Measurements from ENCODE around the gene CATSPER3.
A peak's percentile ranks its signal among the peaks of the same experiment; 100 is the strongest.

CATSPER3 gene

GRCh38 chr5:134948911-134949310, 18.8 kb upstream of the CATSPER3 start:
- Histone ChIP-seq H3K4me1 (ENCODE audit: control insufficient read depth, insufficient read depth, low read length) (no peaks in the 10 kb centered on the region), H3K27me3 (ENCODE audit: control insufficient read depth, insufficient read depth, low read length) (no peaks in the 10 kb centered on the region), H3K9ac (ENCODE audit: low read depth, low read length) (no peak overlapping the region), H3K4me3 (ENCODE audit: low read depth, low read length) (no peak overlapping the region), H3K9me3 (ENCODE audit: control insufficient read depth, insufficient read depth, low read length) (no peaks in the 10 kb centered on the region), H3K36me3 (ENCODE audit: control insufficient read depth, insufficient read depth, low read length) (no peaks in the 10 kb centered on the region)

- Histone ChIP-seq H3K27me3 (ENCODE audit: control insufficient read depth, insufficient read depth, low read length) (no peaks in the 10 kb centered on the region), H3K9me3 (ENCODE audit: control insufficient read depth, insufficient read depth, low read length) (no peaks in the 10 kb centered on the region), H3K36me3 (ENCODE audit: control insufficient read depth, insufficient read depth, low read length) (no peaks in the 10 kb centered on the region), H3K4me3 (ENCODE audit: low read depth, low read length) (no peak overlapping the region), H3K4me1 (ENCODE audit: control insufficient read depth, insufficient read depth, low read length) (no peaks in the 10 kb centered on the region), H3K9ac (ENCODE audit: low read depth, low read length) (no peak overlapping the region)
Measured at GRCh38 chr5:134949316-134949715, 18.4 kb upstream of the CATSPER3 start.

GRCh38 chr5:134957920-134958608, 9.6 kb upstream of the CATSPER3 start:
- H3K4me1 ChIP-seq (ENCODE audit: control insufficient read depth, insufficient read depth, low read length): peaks cover 13% of the 10 kb centered on the region
- no peaks in the 10 kb centered on the region for H3K9me3 ChIP-seq (ENCODE audit: control insufficient read depth, insufficient read depth, low read length)
- H3K36me3 ChIP-seq (ENCODE audit: control insufficient read depth, insufficient read depth, low read length): no peaks in the 10 kb centered on the region
- no peaks in the 10 kb centered on the region for H3K27me3 ChIP-seq (ENCODE audit: control insufficient read depth, insufficient read depth, low read length)
- H3K4me3 ChIP-seq (ENCODE audit: low read depth, low read length): no peak overlapping the region
- H3K9ac ChIP-seq (ENCODE audit: low read depth, low read length): peak overlapping the region; percentile 26

- Histone ChIP-seq H3K27me3 (ENCODE audit: control insufficient read depth, insufficient read depth, low read length) (no peaks in the 10 kb centered on the region), H3K9ac (ENCODE audit: low read depth, low read length) (no peak overlapping the region), H3K4me3 (ENCODE audit: low read depth, low read length) (no peak overlapping the region), H3K4me1 (ENCODE audit: control insufficient read depth, insufficient read depth, low read length) (peaks cover 13% of the 10 kb centered on the region), H3K36me3 (ENCODE audit: control insufficient read depth, insufficient read depth, low read length) (no peaks in the 10 kb centered on the region), H3K9me3 (ENCODE audit: control insufficient read depth, insufficient read depth, low read length) (no peaks in the 10 kb centered on the region)
Measured at GRCh38 chr5:134958755-134959154, 9.0 kb upstream of the CATSPER3 start.

- Histone ChIP-seq H3K36me3 (ENCODE audit: control insufficient read depth, insufficient read depth, low read length) (no peaks in the 10 kb centered on the region), H3K4me3 (ENCODE audit: low read depth, low read length) (no peak overlapping the region), H3K9ac (ENCODE audit: low read depth, low read length) (no peak overlapping the region), H3K9me3 (ENCODE audit: control insufficient read depth, insufficient read depth, low read length) (no peaks in the 10 kb centered on the region), H3K27me3 (ENCODE audit: control insufficient read depth, insufficient read depth, low read length) (no peaks in the 10 kb centered on the region), H3K4me1 (ENCODE audit: control insufficient read depth, insufficient read depth, low read length) (peaks cover 7% of the 10 kb centered on the region)
Measured at GRCh38 chr5:134963098-134963497, 4.6 kb upstream of the CATSPER3 start.

- Histone ChIP-seq H3K9me3 (ENCODE audit: control insufficient read depth, insufficient read depth, low read length) (no peaks in the 10 kb centered on the region), H3K36me3 (ENCODE audit: control insufficient read depth, insufficient read depth, low read length) (no peaks in the 10 kb centered on the region), H3K4me1 (ENCODE audit: control insufficient read depth, insufficient read depth, low read length) (no peaks in the 10 kb centered on the region), H3K9ac (ENCODE audit: low read depth, low read length) (no peak overlapping the region), H3K27me3 (ENCODE audit: control insufficient read depth, insufficient read depth, low read length) (no peaks in the 10 kb centered on the region), H3K4me3 (ENCODE audit: low read depth, low read length) (no peak overlapping the region)
Measured at GRCh38 chr5:134964359-134965270, 3.1 kb upstream of the CATSPER3 start.

- Histone ChIP-seq H3K4me3 (ENCODE audit: low read depth, low read length) (no peak overlapping the region), H3K4me1 (ENCODE audit: control insufficient read depth, insufficient read depth, low read length) (no peaks in the 10 kb centered on the region), H3K9ac (ENCODE audit: low read depth, low read length) (no peak overlapping the region), H3K36me3 (ENCODE audit: control insufficient read depth, insufficient read depth, low read length) (no peaks in the 10 kb centered on the region), H3K27me3 (ENCODE audit: control insufficient read depth, insufficient read depth, low read length) (no peaks in the 10 kb centered on the region), H3K9me3 (ENCODE audit: control insufficient read depth, insufficient read depth, low read length) (no peaks in the 10 kb centered on the region)
Measured at GRCh38 chr5:134965271-134965825, 2.4 kb upstream of the CATSPER3 start.

GRCh38 chr5:134968055-134968454, 348 bp downstream of the CATSPER3 start:
- no peaks in the 10 kb centered on the region for H3K36me3 ChIP-seq (ENCODE audit: control insufficient read depth, insufficient read depth, low read length)
- no peaks in the 10 kb centered on the region for H3K9me3 ChIP-seq (ENCODE audit: control insufficient read depth, insufficient read depth, low read length)
- H3K9ac ChIP-seq (ENCODE audit: low read depth, low read length): no peak overlapping the region
- no peaks in the 10 kb centered on the region for H3K4me1 ChIP-seq (ENCODE audit: control insufficient read depth, insufficient read depth, low read length)
- no peaks in the 10 kb centered on the region for H3K27me3 ChIP-seq (ENCODE audit: control insufficient read depth, insufficient read depth, low read length)
- H3K4me3 ChIP-seq (ENCODE audit: low read depth, low read length): no peak overlapping the region

GRCh38 chr5:134969166-134969565, 1.5 kb downstream of the CATSPER3 start:
- H3K36me3 ChIP-seq (ENCODE audit: control insufficient read depth, insufficient read depth, low read length): no peaks in the 10 kb centered on the region
- H3K9me3 ChIP-seq (ENCODE audit: control insufficient read depth, insufficient read depth, low read length): no peaks in the 10 kb centered on the region
- H3K9ac ChIP-seq (ENCODE audit: low read depth, low read length): no peak overlapping the region
- no peak overlapping the region for H3K4me3 ChIP-seq (ENCODE audit: low read depth, low read length)
- no peaks in the 10 kb centered on the region for H3K4me1 ChIP-seq (ENCODE audit: control insufficient read depth, insufficient read depth, low read length)
- H3K27me3 ChIP-seq (ENCODE audit: control insufficient read depth, insufficient read depth, low read length): no peaks in the 10 kb centered on the region

- no peak overlapping the region for H3K9ac ChIP-seq (ENCODE audit: low read depth, low read length)
Measured at GRCh38 chr5:134975078-134975715, 7.5 kb downstream of the CATSPER3 start.

GRCh38 chr5:134975843-134976242, 8.1 kb downstream of the CATSPER3 start:
- H3K4me3 ChIP-seq (ENCODE audit: low read depth, low read length): no peak overlapping the region
- H3K27me3 ChIP-seq (ENCODE audit: control insufficient read depth, insufficient read depth, low read length): no peaks in the 10 kb centered on the region
- no peaks in the 10 kb centered on the region for H3K4me1 ChIP-seq (ENCODE audit: control insufficient read depth, insufficient read depth, low read length)
- H3K9ac ChIP-seq (ENCODE audit: low read depth, low read length): no peak overlapping the region
- H3K9me3 ChIP-seq (ENCODE audit: control insufficient read depth, insufficient read depth, low read length): peaks cover 11% of the 10 kb centered on the region
- H3K36me3 ChIP-seq (ENCODE audit: control insufficient read depth, insufficient read depth, low read length): peaks cover 4% of the 10 kb centered on the region

More at GRCh38 chr5:134975078-134975715, 7.5 kb downstream of the CATSPER3 start:
- Histone ChIP-seq H3K4me1 (ENCODE audit: control insufficient read depth, insufficient read depth, low read length) (no peaks in the 10 kb centered on the region), H3K9me3 (ENCODE audit: control insufficient read depth, insufficient read depth, low read length) (peaks cover 11% of the 10 kb centered on the region), H3K36me3 (ENCODE audit: control insufficient read depth, insufficient read depth, low read length) (peaks cover 4% of the 10 kb centered on the region), H3K27me3 (ENCODE audit: control insufficient read depth, insufficient read depth, low read length) (no peaks in the 10 kb centered on the region), H3K4me3 (ENCODE audit: low read depth, low read length) (no peak overlapping the region)
